MM.1S (cell line): ENCODE results near the gene NEURL4.

Experiments used
- EZH2phosphoT487 ChIP-seq: fragments of 300-600 bp; sonication (generic); IDR thresholded peaks from 2 replicates; pipeline ENCODE4 v1.6.1; 2018; ENCODE audit warnings: antibody characterized with exemption, low read length
- TF ChIP-seq, protein P1 (sequence below): fragments of 300-600 bp; sonication (generic); IDR thresholded peaks from 2 replicates; pipeline ENCODE4 v1.5.1; 2016; ENCODE audit warnings: antibody characterized with exemption, low read length, mixed read lengths

DNA sequence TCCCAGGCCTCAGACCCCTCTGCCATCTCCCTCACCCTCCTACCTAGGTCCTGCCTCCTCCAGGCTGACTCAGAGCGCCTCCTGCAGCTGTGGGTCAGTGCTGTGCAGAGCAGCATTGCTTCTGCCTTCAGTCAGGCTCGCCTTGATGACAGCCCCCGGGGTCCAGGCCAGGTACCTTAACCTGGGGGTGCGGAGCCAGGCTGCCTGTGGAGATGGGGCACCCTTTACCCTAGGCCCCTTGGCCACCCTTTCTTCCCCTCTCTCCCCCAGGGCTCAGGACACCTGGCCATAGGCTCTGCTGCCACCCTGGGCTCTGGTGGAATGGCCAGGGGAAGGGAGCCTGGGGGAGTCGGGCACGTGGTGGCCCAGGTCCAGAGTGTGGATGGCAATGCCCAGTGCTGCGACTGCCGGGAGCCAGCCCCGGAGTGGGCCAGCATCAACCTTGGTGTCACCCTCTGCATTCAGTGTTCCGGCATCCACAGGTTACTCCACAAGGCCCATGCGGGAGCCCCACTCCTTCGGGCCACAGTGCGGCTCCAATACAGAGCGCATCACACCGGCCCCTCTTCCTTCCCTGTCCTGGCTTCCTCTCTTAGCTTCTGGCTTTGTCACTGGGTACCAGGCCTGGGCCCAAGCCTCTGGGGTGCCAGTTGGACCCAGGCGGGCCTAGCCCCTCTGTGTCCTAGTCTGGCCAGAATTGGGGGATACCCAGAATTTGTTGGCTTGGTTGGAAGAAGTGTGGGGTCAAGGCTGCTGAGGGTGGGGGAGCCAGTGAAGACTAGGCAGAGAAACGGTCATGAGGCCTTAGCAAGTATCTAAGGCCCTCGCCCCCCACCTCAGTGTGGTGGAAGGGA is 17.9 kb upstream of the NEURL4 start:
- TF ChIP-seq, protein P1, sequence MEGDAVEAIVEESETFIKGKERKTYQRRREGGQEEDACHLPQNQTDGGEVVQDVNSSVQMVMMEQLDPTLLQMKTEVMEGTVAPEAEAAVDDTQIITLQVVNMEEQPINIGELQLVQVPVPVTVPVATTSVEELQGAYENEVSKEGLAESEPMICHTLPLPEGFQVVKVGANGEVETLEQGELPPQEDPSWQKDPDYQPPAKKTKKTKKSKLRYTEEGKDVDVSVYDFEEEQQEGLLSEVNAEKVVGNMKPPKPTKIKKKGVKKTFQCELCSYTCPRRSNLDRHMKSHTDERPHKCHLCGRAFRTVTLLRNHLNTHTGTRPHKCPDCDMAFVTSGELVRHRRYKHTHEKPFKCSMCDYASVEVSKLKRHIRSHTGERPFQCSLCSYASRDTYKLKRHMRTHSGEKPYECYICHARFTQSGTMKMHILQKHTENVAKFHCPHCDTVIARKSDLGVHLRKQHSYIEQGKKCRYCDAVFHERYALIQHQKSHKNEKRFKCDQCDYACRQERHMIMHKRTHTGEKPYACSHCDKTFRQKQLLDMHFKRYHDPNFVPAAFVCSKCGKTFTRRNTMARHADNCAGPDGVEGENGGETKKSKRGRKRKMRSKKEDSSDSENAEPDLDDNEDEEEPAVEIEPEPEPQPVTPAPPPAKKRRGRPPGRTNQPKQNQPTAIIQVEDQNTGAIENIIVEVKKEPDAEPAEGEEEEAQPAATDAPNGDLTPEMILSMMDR = no peak
- no peak for TF ChIP-seq EZH2phosphoT487
